Retinal pigment epithelial cell (primary cell): Measurements from ENCODE around the gene KRTAP10-5.
"Not testable (repeated sequence)": the region's sequence is repeated elsewhere in the genome, so short reads cannot be mapped to it uniquely, and the experiment has no call there.

Experiments used
- DNase-seq: peaks from one replicate; pipeline ENCODE4 v3.0.0-alpha.2; 2010; ENCODE audit warnings: low read depth
- H3K4me3 ChIP-seq: 2 replicates; pipeline ENCODE4 v1.5.1; 2011; ENCODE audit warnings: mild to moderate bottlenecking, low read length, control low read depth, moderate library complexity
- TF ChIP-seq, protein P1 (sequence below): conservative IDR thresholded peaks from 2 replicates; pipeline ENCODE4 v1.5.1; 2011; ENCODE audit warnings: low read depth, low read length, control low read depth, inconsistent platforms

KRTAP10-5 gene

DNA sequence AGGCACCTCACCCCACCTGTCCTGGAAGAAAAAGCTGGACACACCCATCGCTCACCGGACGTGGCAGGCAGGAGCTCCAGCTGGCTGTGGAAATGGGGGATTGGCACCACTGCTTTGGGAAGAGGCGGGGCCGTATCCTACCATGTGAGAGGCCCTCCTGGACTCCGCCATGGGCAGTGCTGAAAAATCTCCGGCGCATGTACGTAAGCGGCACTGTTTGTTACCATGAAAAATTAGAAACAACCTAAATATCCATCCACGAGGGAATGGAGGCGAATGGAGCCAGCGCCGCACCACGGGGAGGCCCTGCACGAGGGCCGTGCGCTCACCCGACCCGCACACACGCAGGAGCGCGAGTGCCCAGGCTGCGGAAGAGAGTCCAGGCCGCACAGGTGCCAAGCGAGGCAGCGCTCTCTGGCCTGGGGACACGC lies 34.6 kb upstream of the KRTAP10-5 start:
- H3K4me3 ChIP-seq: no peak overlapping the region
- no peak for DNase-seq
- TF ChIP-seq, protein P1, sequence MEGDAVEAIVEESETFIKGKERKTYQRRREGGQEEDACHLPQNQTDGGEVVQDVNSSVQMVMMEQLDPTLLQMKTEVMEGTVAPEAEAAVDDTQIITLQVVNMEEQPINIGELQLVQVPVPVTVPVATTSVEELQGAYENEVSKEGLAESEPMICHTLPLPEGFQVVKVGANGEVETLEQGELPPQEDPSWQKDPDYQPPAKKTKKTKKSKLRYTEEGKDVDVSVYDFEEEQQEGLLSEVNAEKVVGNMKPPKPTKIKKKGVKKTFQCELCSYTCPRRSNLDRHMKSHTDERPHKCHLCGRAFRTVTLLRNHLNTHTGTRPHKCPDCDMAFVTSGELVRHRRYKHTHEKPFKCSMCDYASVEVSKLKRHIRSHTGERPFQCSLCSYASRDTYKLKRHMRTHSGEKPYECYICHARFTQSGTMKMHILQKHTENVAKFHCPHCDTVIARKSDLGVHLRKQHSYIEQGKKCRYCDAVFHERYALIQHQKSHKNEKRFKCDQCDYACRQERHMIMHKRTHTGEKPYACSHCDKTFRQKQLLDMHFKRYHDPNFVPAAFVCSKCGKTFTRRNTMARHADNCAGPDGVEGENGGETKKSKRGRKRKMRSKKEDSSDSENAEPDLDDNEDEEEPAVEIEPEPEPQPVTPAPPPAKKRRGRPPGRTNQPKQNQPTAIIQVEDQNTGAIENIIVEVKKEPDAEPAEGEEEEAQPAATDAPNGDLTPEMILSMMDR: no peak

DNA sequence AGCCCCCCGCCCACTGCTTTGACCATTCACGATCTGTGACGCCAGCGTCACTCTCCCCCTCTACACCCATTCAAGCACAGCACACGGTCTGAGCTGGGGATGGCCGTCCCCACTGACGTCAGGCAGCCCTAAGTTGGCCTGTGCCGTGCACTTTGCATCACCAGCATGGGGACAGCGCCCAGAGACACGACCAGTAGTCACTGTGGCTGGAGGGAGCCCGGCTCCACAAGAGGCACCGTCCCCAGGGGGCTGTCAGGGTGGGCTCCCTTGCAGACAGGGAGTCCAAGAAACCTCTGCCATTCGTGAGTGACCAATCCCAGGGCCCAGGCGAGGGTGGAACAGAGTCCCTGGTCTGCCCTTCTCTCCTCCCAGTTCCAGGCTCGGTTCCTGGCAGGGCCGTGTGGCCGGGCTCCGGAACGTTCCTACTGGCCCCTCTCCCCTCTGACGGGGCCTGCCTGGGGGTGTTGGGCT lies 33.8 kb upstream of the KRTAP10-5 start:
- H3K4me3 ChIP-seq: no peak overlapping the region
- TF ChIP-seq, protein P1: no peak
- no peak for DNase-seq

DNA sequence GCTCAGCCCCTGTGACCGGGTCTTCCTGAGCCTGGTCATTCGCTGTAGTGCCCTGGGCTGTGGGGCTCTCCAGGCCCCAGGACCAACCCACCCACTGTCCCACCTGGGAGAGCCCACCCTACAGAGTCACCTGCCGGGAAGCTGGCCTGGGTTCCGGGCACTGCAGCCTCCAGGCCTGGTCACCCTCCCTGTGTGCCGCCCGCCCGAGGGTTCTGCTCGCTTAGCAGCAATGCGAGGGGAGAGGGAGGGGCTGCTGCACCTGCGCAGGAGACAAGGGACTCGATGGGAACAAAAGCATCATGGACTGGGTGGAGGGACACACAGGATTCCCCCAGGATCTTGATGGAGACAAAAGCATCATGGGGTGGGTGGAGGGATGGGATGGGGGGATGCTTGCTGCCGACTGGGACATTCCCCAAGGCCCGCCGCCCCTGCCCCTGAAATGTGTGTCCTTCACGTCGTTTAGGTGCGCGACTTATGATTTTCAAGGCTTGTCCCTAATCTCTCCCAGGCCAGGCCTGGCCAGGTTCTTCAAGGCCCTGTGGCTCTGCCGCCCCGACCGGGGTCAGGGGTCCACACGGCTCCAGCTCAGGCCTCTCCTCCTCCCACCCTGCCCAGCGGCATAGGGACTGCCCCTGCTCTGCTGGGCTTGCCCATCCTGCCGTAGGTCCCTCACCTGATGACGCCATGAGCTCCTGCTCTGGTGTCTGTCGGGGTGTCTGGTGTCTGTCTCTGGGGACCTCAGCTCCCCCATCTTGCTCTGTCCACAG lies 33.2 kb upstream of the KRTAP10-5 start:
- TF ChIP-seq, protein P1: no peak
- no peak overlapping the region for H3K4me3 ChIP-seq
- no peak for DNase-seq

DNA sequence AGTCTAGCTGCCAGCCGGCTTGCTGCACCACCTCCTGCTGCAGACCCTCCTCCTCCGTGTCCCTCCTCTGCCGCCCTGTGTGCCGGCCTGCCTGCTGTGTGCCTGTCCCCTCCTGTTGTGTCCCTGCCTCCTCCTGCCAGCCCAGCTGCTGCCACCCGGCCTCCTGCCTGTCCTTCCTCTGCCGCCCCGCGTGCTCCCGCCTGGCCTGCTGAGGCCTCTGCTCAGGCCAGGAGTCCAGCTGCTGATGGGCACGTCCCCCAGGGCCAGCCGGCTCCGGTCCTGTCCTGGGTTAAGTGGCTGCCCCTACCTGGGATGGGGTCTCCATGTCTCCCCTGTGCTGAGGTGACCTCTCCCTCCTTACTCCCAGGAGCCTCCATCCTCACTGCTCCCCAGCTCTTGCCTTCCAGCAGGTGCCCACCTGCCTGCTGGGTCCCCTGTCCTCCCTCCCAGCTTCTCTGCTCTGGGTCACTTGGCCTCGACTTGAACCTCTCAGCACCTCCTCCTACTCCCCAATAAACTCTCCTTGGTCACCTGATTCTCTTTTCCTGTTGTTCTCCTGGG lies 32.3 kb upstream of the KRTAP10-5 start:
- TF ChIP-seq, protein P1: no peak
- DNase-seq: no peak
- no peak overlapping the region for H3K4me3 ChIP-seq

DNA sequence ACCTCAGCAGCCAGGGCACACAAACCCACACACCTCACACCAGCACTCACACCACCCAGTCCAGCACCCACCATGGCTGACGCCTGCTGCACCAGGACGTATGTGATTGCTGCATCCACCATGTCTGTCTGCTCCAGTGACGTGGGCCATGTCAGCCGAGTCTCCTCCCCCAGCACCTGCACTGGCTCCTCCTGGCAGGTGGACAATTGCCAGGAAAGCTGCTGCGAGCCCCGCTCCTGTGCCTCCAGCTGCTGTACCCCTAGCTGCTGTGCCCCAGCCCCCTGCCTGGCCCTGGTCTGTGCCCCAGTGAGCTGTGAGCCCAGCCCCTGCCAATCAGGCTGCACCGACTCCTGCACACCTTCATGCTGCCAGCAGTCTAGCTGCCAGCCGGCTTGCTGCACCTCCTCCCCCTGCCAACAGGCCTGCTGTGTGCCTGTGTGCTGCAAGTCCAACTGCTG lies 31.7 kb upstream of the KRTAP10-5 start, which contains the start of gene KRTAP10-8:
Gene KRTAP10-8 (plus strand): TSS at position 51 of the 458 bp plus-strand sequence. CDS start 22 bp downstream, at position 73.
- TF ChIP-seq, protein P1: no peak
- no peak within 1 kb of the TSS for H3K4me3 ChIP-seq
- no peak for DNase-seq

DNA sequence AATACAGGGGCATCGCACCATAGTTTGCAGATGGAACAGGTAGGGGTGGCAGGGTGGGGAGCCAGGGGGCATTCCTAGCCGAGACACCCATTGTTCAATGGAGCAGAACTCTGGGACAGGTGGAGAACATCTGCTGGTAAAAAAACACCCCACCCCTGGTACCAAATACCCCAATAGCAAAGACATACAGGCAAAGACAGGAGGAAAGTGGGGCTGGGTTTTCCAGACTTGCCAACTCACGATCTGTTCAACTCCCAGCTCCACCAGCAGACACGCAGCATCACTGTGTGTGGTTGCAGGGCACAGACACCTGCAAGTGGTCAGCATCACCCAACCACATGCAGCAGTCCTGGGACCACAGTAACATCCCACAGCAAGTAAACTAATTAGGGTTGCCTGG lies 31.1 kb upstream of the KRTAP10-5 start:
- TF ChIP-seq, protein P1: no peak
- DNase-seq: no peak
- no peak overlapping the region for H3K4me3 ChIP-seq

DNA sequence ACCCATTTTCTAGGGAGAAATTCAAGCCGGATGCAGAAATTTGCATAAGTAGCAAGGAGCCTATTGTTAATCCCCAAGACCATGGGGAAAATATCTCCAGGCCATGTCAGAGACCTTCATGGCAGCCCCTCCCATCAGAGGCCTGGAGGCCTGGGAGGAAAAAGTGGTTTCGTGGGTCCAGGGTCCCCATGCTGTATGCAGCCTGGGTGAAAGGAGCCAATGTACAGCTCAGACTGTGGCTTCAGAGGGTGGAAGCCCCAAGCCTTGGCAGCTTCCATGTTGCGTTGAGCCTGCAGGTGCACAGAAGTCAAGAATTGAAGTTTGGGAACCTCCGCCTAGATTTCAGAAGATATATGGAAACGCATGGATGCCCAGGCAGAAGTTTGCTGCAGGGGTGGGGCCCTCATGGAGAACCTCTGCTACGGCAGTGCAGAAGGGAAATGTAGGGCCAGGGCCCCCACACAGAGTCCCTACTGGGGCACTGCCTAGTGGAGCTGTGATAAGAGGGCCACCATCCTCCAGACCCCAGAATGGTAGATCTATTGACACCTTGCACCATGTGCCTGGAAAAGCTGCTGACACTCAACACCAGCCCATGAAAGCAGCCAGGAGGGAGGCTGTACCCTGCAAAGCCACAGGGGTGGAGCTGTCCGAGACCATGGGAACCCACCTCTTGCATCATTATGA lies 29.9 kb upstream of the KRTAP10-5 start:
- DNase-seq, H3K4me3 ChIP-seq: not testable (repeated sequence)
